ENCODE data around the gene SDS. TPM values are rescaled to one million over a fixed set of nuclear protein-coding genes. Genes with fewer than 3 reads are reported as not detected.

SDS gene
- total RNA-seq, 1 experiment from 2014 or later, result not detected

DNA sequence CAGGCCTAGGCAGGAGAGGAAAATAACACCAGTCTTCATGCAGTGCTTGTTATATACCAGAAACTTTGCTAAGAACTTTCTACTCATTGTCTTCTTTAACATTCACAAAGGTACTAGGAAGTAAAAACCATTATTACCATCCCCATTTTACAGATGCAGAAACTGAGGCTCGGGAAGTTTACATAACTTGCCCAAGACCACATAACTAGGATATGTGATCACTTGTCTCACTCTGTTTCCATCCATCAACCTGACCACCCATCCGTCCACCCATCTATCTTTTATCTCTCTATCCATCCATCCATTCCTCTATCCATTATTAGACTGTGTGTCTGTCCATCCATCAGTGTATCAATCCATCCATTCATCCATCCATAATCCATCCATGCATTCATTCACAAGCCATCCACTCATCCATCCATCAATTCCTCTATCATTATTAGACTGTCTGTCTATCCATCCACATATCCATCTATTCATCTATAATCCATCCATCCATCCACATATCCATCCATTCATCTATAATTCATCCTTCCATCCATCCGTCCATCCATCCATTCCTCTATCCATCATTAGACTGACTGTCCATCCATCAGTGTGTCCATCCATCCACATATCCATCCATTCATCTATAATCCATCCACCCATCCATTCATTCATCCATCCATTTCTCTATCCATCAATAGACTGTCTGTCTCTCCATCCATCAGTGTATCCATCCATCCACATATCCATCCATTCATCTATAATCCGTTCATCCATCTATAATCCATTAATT, 35.0 kb upstream of the SDS start (continued):
- TF ChIP-seq REST (IDR thresholded peaks at IDR 0.05; ENCODE audit: low read depth) (no peak), JUND (IDR thresholded peaks at IDR 0.05) (no peak)

DNA sequence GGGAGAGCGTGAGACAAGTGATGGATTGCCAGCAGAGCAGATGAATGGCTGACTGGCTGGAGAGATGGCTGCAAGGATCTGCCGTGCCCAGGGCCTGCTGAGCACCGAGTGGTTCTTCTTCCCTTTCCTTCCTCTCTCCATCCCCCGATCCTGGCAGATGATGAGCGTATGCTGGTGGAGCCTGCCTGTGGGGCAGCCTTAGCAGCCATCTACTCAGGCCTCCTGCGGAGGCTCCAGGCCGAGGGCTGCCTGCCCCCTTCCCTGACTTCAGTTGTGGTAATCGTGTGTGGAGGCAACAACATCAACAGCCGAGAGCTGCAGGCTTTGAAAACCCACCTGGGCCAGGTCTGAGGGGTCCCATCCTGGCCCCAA, 34.0 kb upstream of the SDS start:
- Histone ChIP-seq H3K9me2 (ENCODE audit: insufficient read depth) (no peaks in the 10 kb centered on the region), H3K4me2 (ENCODE audit: low read length) (no peak overlapping the region), H3K4me1 (ENCODE audit: control insufficient read depth in 1 of 2, insufficient read depth in 2 of 2, low read length in 2 of 2) (no peaks in the 10 kb centered on the region), H3K9ac (ENCODE audit: low read length) (no peak overlapping the region), H4K20me1 (ENCODE audit: insufficient read depth) (no peaks in the 10 kb centered on the region), H2AFZ (ENCODE audit: low read depth, low read length, poor library complexity, severe bottlenecking) (no peak overlapping the region), H3K79me2 (ENCODE audit: insufficient read depth, low read length) (no peaks in the 10 kb centered on the region), H3K27ac (ENCODE audit: low read depth, low read length) (no peak overlapping the region), H3K4me3 (replicated peaks in 1 of 2; ENCODE audit: low read depth in 1 of 2, low read length in 2 of 2) (no peak overlapping the region), H3K36me3 (ENCODE audit: control insufficient read depth in 1 of 2, insufficient read depth in 2 of 2, low read length in 2 of 2) (no peaks in the 10 kb centered on the region), H3K27me3 (ENCODE audit: insufficient read depth, low read length) (no peaks in the 10 kb centered on the region), H3K9me3 (ENCODE audit: control insufficient read depth in 1 of 2, insufficient read depth in 1 of 2, low read depth in 1 of 2, low read length in 2 of 2) (no peaks in the 10 kb centered on the region)
- TF ChIP-seq EZH2 (IDR thresholded peaks at IDR 0.05) (no peak), ZBTB33 (IDR thresholded peaks at IDR 0.05; ENCODE audit: extremely low read depth, insufficient replicate concordance, low read length) (no peak), POLR2A (IDR thresholded peaks at IDR 0.05; ENCODE audit: borderline replicate concordance, extremely low read depth, insufficient read depth, insufficient read length) (no peak), ELF1 (IDR thresholded peaks at IDR 0.05; ENCODE audit: borderline replicate concordance, low read depth) (no peak), ATF3 (IDR thresholded peaks at IDR 0.05) (no peak), MAX (IDR thresholded peaks at IDR 0.05) (no peak), POLR2AphosphoS5 (IDR thresholded peaks at IDR 0.05; ENCODE audit: low read depth, low read length) (no peak)
- BruUV-seq (replicated peaks), result no TSS peak
- DNase-seq (ENCODE audit: low read depth, low spot score) (no peak), ATAC-seq (no peak)
- ChIA-PET CTCF (no interaction called here), POLR2A (no interaction called here), RAD21 (ENCODE audit: low non-redundant PET in 1 of 2, low total read pairs in 2 of 2, uncharacterized antibody in 2 of 2, unreplicated experiment in 2 of 2) (no interaction called here)
- intact Hi-C loops (cut with micrococcal nuclease), result no loop called here

Data from HCT116 (cell line).